HCT116 (cell line): Measurements from ENCODE around the gene NDUFAF2. TPM values are rescaled to one million over a fixed set of nuclear protein-coding genes. Genes with fewer than 3 reads are reported as not detected.
A peak's percentile ranks its signal among the peaks of the same experiment; 100 is the strongest.

Source experiments
- ATAC-seq: fragments of 200-7000 bp; cut with Tn5 transposase; 2 replicates; pipeline ENCODE4 v1.9.1; 2020; ENCODE audit warnings: mild to moderate bottlenecking, moderate library complexity
- BruUV-seq: library from RNA; stranded (reverse); fragments of 400-500 nt; replicated peaks from 2 replicates; lab custom pipeline; 2021; lab: Mats Ljungman, UMichigan
- CTCF ChIA-PET: fragments of 300-600 bp; sonication (Branson Sonifier 250); formaldehyde crosslinking; loops from one replicate; lab custom pipeline; 2021; ENCODE audit warnings: antibody characterized with exemption; lab: Charles Lee
- POLR2A ChIA-PET: fragments of 300-600, 350-600 bp; sonication (Branson Sonifier 250); formaldehyde crosslinking; loops from one replicate; lab custom pipeline; 2021; ENCODE audit warnings: antibody characterized with exemption; lab: Charles Lee
- RAD21 ChIA-PET, 2 experiments: fragments of 300-600 bp; sonication (Branson Sonifier 250); formaldehyde crosslinking; loops; one replicate each; lab custom pipeline; 2023; ENCODE audit warnings: low total read pairs in 2 of 2; ENCODE audit not compliant: uncharacterized antibody in 2 of 2, unreplicated experiment in 2 of 2, low non-redundant PET in 1 of 2; lab: Charles Lee
- DNase-seq: peaks from one replicate; pipeline ENCODE4 v3.0.0-alpha.2; 2010; ENCODE audit warnings: low read depth, low spot score
- H2AFZ ChIP-seq: fragments of 200-600 bp; shearing (Covaris generic), sonication (generic); 2 replicates; pipeline ENCODE4 v1.6.1; 2017; ENCODE audit warnings: low read depth, mixed run types, mixed read lengths, antibody characterized with exemption, low read length; ENCODE audit not compliant: poor library complexity, severe bottlenecking
- H3K27ac ChIP-seq: 2 replicates; pipeline ENCODE4 v1.5.1; 2012; ENCODE audit warnings: low read depth, low read length
- H3K27me3 ChIP-seq: fragments of 200-600 bp; sonication (generic); 2 replicates; pipeline ENCODE4 v1.6.1; 2016; ENCODE audit warnings: mixed run types, low read length, mixed read lengths; ENCODE audit not compliant: insufficient read depth
- H3K36me3 ChIP-seq, 2 experiments: fragments of 200-500 bp in 1 of 2; fragments of 200-600 bp in 1 of 2; sonication (Bioruptor generic) in 1 of 2; sonication (generic) in 1 of 2; 2 replicates each; pipeline versions ENCODE4 v1.5.1 to v1.6.1; 2014 to 2016; ENCODE audit warnings: low read length in 2 of 2, inconsistent platforms in 1 of 2, mixed read lengths in 1 of 2, mixed run types in 1 of 2; ENCODE audit not compliant: insufficient read depth in 2 of 2, control insufficient read depth in 1 of 2
- H3K4me1 ChIP-seq, 2 experiments: fragments of 200-600 bp in 1 of 2; sonication (generic) in 1 of 2; 2 replicates each; pipeline versions ENCODE4 v1.5.1 to v1.6.1; 2012 to 2017; ENCODE audit warnings: low read length in 2 of 2, inconsistent platforms in 1 of 2, mild to moderate bottlenecking in 1 of 2, mixed read lengths in 1 of 2, mixed run types in 1 of 2, moderate library complexity in 1 of 2; ENCODE audit not compliant: insufficient read depth in 2 of 2, control insufficient read depth in 1 of 2
- H3K4me2 ChIP-seq: fragments of 200-600 bp; sonication (generic); 2 replicates; pipeline ENCODE4 v1.6.1; 2017; ENCODE audit warnings: mixed run types, low read length, mixed read lengths
- H3K4me3 ChIP-seq, 2 experiments: fragments of 200-600 bp in 1 of 2; sonication (generic) in 1 of 2; replicated peaks in 1 of 2; 2 replicates each; pipeline ENCODE4 v1.5.1; 2011 to 2016; ENCODE audit warnings: low read length in 2 of 2, control low read depth in 1 of 2, low read depth in 1 of 2, mild to moderate bottlenecking in 1 of 2, mixed read lengths in 1 of 2, mixed run types in 1 of 2
- H3K79me2 ChIP-seq: fragments of 200-600 bp; sonication (generic); 2 replicates; pipeline ENCODE4 v1.6.1; 2017; ENCODE audit warnings: mild to moderate bottlenecking, mixed run types, low read length, moderate library complexity, mixed read lengths; ENCODE audit not compliant: insufficient read depth
- H3K9ac ChIP-seq: fragments of 200-600 bp; sonication (generic); 2 replicates; pipeline ENCODE4 v1.6.1; 2016; ENCODE audit warnings: low read length, mixed read lengths
- H3K9me2 ChIP-seq: fragments of 200-600 bp; sonication (generic), shearing (Covaris generic); 2 replicates; pipeline ENCODE4 v1.6.1; 2017; ENCODE audit warnings: mixed run types, mild to moderate bottlenecking, moderate library complexity; ENCODE audit not compliant: insufficient read depth
- H3K9me3 ChIP-seq, 2 experiments: fragments of 200-500 bp in 1 of 2; fragments of 200-600 bp in 1 of 2; sonication (Bioruptor generic) in 1 of 2; sonication (generic) in 1 of 2; 2 replicates each; pipeline ENCODE4 v1.6.1; 2014 to 2017; ENCODE audit warnings: low read length in 2 of 2, mixed read lengths in 2 of 2, inconsistent platforms in 1 of 2, low read depth in 1 of 2, mild to moderate bottlenecking in 1 of 2, mixed run types in 1 of 2, moderate library complexity in 1 of 2; ENCODE audit not compliant: control insufficient read depth in 1 of 2, insufficient read depth in 1 of 2
- H4K20me1 ChIP-seq: fragments of 200-600 bp; sonication (generic), shearing (Covaris generic); 2 replicates; pipeline ENCODE4 v1.6.1; 2017; ENCODE audit warnings: mixed run types, mild to moderate bottlenecking, moderate library complexity; ENCODE audit not compliant: insufficient read depth
- ATF3 ChIP-seq: IDR thresholded peaks from 2 replicates; pipeline ENCODE4 v1.6.1; 2012
- EGR1 ChIP-seq: IDR thresholded peaks from 2 replicates; pipeline ENCODE4 v1.6.1; 2012; ENCODE audit warnings: low read depth
- EZH2phosphoT487 ChIP-seq: fragments of 200-600 bp; IDR thresholded peaks from 2 replicates; pipeline ENCODE4 v1.6.1; 2018; ENCODE audit warnings: antibody characterized with exemption, borderline replicate concordance
- MAX ChIP-seq: IDR thresholded peaks from 2 replicates; pipeline ENCODE4 v1.6.1; 2012
- ZNF274 ChIP-seq: fragments of 200-500 bp; sonication (Bioruptor generic); IDR thresholded peaks from 2 replicates; pipeline ENCODE4 v1.6.1; 2014; ENCODE audit warnings: mild to moderate bottlenecking, low read depth, low read length, inconsistent platforms
- intact Hi-C: fragments of 100-400 bp; cut with micrococcal nuclease; formaldehyde crosslinking; loops from 2 replicates; pipeline ENCODE4 v1.10.0; 2022
- total RNA-seq: library from RNA; stranded (reverse); gene quantifications from one replicate; pipeline ENCODE4 v1.2.1, GENCODE V29; 2021; ENCODE audit not compliant: unreplicated experiment
- TF ChIP-seq, protein P1 (sequence below), 3 experiments: fragments of 200-600 bp in 1 of 3; sonication (generic) in 1 of 3; IDR thresholded peaks in 2 of 3; conservative IDR thresholded peaks in 1 of 3; 2 replicates each; pipeline ENCODE4 v1.5.1; 2012 to 2017; ENCODE audit warnings: low read depth in 2 of 3, low read length in 2 of 3, antibody characterized with exemption in 1 of 3, borderline replicate concordance in 1 of 3, control low read depth in 1 of 3, mild to moderate bottlenecking in 1 of 3, mixed read lengths in 1 of 3, mixed run types in 1 of 3, moderate library complexity in 1 of 3; ENCODE audit not compliant: insufficient read depth in 1 of 3
- TF ChIP-seq, protein P2 (sequence below): IDR thresholded peaks from 2 replicates; pipeline ENCODE4 v1.6.1; 2011; ENCODE audit warnings: mild to moderate bottlenecking, low read length, moderate library complexity; ENCODE audit not compliant: insufficient replicate concordance; ENCODE audit errors: extremely low read depth

Gene NDUFAF2
- total RNA-seq, 1 experiment from 2014 or later = 36.9 TPM

DNA sequence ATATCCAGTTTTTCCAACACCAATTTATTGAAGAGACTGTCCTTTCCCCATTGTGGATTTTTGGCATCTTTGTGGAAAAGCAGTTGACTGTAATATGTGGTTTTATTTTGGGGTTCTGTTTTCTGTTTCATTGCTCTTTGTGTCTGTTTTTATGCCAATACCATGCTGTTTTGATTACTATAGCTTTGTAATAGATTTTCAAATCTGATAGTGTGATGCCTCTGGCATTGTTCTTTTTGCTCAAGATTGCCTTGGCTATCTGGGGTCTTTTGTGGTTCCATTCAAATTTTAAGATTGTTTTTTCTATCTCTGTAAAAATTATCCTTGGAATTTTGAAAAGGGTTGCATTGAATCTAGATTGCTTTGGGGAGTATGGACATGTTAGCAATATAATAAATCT, 99.5 kb downstream of the NDUFAF2 start (continued):
- no peak for TF ChIP-seq ZNF274
- TF ChIP-seq, protein P1, sequence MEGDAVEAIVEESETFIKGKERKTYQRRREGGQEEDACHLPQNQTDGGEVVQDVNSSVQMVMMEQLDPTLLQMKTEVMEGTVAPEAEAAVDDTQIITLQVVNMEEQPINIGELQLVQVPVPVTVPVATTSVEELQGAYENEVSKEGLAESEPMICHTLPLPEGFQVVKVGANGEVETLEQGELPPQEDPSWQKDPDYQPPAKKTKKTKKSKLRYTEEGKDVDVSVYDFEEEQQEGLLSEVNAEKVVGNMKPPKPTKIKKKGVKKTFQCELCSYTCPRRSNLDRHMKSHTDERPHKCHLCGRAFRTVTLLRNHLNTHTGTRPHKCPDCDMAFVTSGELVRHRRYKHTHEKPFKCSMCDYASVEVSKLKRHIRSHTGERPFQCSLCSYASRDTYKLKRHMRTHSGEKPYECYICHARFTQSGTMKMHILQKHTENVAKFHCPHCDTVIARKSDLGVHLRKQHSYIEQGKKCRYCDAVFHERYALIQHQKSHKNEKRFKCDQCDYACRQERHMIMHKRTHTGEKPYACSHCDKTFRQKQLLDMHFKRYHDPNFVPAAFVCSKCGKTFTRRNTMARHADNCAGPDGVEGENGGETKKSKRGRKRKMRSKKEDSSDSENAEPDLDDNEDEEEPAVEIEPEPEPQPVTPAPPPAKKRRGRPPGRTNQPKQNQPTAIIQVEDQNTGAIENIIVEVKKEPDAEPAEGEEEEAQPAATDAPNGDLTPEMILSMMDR (IDR thresholded peaks at IDR 0.05 in 2 of 3, conservative IDR thresholded peaks at IDR 0.05 in 1 of 3; ENCODE audit: borderline replicate concordance in 1 of 3, insufficient read depth in 1 of 3, low read depth in 2 of 3, low read length in 2 of 3) = no peak
- TF ChIP-seq, protein P2, sequence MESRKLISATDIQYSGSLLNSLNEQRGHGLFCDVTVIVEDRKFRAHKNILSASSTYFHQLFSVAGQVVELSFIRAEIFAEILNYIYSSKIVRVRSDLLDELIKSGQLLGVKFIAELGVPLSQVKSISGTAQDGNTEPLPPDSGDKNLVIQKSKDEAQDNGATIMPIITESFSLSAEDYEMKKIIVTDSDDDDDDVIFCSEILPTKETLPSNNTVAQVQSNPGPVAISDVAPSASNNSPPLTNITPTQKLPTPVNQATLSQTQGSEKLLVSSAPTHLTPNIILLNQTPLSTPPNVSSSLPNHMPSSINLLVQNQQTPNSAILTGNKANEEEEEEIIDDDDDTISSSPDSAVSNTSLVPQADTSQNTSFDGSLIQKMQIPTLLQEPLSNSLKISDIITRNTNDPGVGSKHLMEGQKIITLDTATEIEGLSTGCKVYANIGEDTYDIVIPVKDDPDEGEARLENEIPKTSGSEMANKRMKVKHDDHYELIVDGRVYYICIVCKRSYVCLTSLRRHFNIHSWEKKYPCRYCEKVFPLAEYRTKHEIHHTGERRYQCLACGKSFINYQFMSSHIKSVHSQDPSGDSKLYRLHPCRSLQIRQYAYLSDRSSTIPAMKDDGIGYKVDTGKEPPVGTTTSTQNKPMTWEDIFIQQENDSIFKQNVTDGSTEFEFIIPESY = no peak

GRCh38 chr5:61047346-61047745, 102.3 kb downstream of the NDUFAF2 start:
- intact Hi-C loops = no loop called here
- H3K4me3 ChIP-seq = no peak overlapping the region
- DNase-seq = no peak
- RAD21 ChIA-PET = no interaction called here
- POLR2A ChIA-PET = no interaction called here
- peak overlapping the region; percentile 60; the same call in 1 of the 2 replicates for H3K4me2 ChIP-seq
- TF ChIP-seq MAX (no peak), ATF3 (no peak), EZH2phosphoT487 (no peak), EGR1 (no peak)
- TF ChIP-seq, all 23 proteins: peak for 0
- Histone ChIP-seq H3K79me2 (peaks cover 9% of the 10 kb centered on the region; the same call in 1 of the 2 replicates), H3K4me1 (peaks cover 42 to 57% of the 10 kb centered on the region in 2 experiments), H3K9ac (0 out of 2 replicates have a peak overlapping the region, but pooled peaks have one; percentile 18), H3K9me3 (0 out of 4 replicates have a peak, but pooled peaks cover 0 to 6% of the 10 kb centered on the region in 2 experiments), H3K27me3 (no peaks in the 10 kb centered on the region), H3K9me2 (no peaks in the 10 kb centered on the region), H3K27ac (no peak overlapping the region), H2AFZ (no peak overlapping the region), H4K20me1 (no peaks in the 10 kb centered on the region), H3K36me3 (no peaks in the 10 kb centered on the region)
- CTCF ChIA-PET = interaction anchor here (0.9 kb wide), 1 partner anchor 8 kb away, joined by 4 read pairs; no protein-coding TSS in a partner anchor
- ATAC-seq = no peak
- BruUV-seq = no TSS peak
